HL-60 (cell line): ENCODE results near the gene PIGN.

Experiments used
- DNase-seq, 2 experiments: peaks; one replicate each; pipeline ENCODE4 v3.0.0-alpha.2; 2010 to 2020; ENCODE audit warnings: low read depth in 1 of 2, low spot score in 1 of 2
- H3K27ac ChIP-seq: fragments of 250-450 bp; sonication (Bioruptor Pico); replicated peaks from 2 replicates; pipeline ENCODE4 v1.5.1; 2020; ENCODE audit warnings: mild to moderate bottlenecking, moderate library complexity
- H3K27me3 ChIP-seq: fragments of 250-450 bp; sonication (Bioruptor Pico); 2 replicates; pipeline ENCODE4 v1.5.1; 2021; ENCODE audit warnings: mild to moderate bottlenecking, moderate library complexity; ENCODE audit not compliant: insufficient read depth, poor library complexity, severe bottlenecking
- H3K4me3 ChIP-seq: replicated peaks from 2 replicates; pipeline ENCODE4 v1.5.1; 2011; ENCODE audit warnings: mild to moderate bottlenecking, control low read depth, low read length; ENCODE audit not compliant: insufficient read depth
- CTCF ChIP-seq: IDR thresholded peaks from one replicate; pipeline ENCODE4 v1.5.1; 2011; ENCODE audit warnings: low read length, control low read depth, inconsistent platforms; ENCODE audit not compliant: insufficient read depth
- GABPA ChIP-seq: IDR thresholded peaks from 2 replicates; pipeline ENCODE4 v1.6.1; 2012; ENCODE audit warnings: low read depth
- POLR2AphosphoS5 ChIP-seq: IDR thresholded peaks from 2 replicates; pipeline ENCODE4 v1.6.1; 2012; ENCODE audit warnings: low read depth
- REST ChIP-seq: IDR thresholded peaks from 2 replicates; pipeline ENCODE4 v1.6.1; 2012; ENCODE audit warnings: low read depth; ENCODE audit not compliant: insufficient replicate concordance
- SPI1 ChIP-seq: IDR thresholded peaks from 2 replicates; pipeline ENCODE4 v1.6.1; 2012; ENCODE audit warnings: low read depth, mild to moderate bottlenecking, borderline replicate concordance

PIGN gene

GRCh38 chr18:61998335-61998734 is 188.5 kb downstream of the PIGN start:
- Histone ChIP-seq H3K4me3 (no peak overlapping the region), H3K27me3 (no peaks in the 10 kb centered on the region), H3K27ac (no peak overlapping the region)
- no peak for TF ChIP-seq CTCF
- TF ChIP-seq GABPA, result no peak
- no peak for TF ChIP-seq SPI1
- no peak for DNase-seq

GRCh38 chr18:61995618-61996017 is 191.2 kb downstream of the PIGN start:
- Histone ChIP-seq H3K27ac (no peak overlapping the region), H3K27me3 (no peaks in the 10 kb centered on the region), H3K4me3 (no peak overlapping the region)
- no peak for DNase-seq
- TF ChIP-seq CTCF (no peak), GABPA (no peak), POLR2AphosphoS5 (no peak), SPI1 (no peak), REST (no peak)

- DNase-seq, result peak in 1 of 2 experiments; percentile 0
- Histone ChIP-seq H3K27me3 (no peaks in the 10 kb centered on the region), H3K27ac (no peak overlapping the region), H3K4me3 (no peak overlapping the region)
- TF ChIP-seq SPI1 (no peak), CTCF (no peak), REST (no peak), GABPA (no peak)
Measured at GRCh38 chr18:61993831-61994230, 193.0 kb downstream of the PIGN start.

GRCh38 chr18:61992923-61993322 is 193.9 kb downstream of the PIGN start:
- no peaks in the 10 kb centered on the region for H3K27me3 ChIP-seq
- H3K4me3 ChIP-seq, result no peak overlapping the region
- no peak overlapping the region for H3K27ac ChIP-seq
- TF ChIP-seq POLR2AphosphoS5, result no peak
- peak; percentile 24; the same call in 1 of the 2 replicates for TF ChIP-seq GABPA
- TF ChIP-seq SPI1, result peak; percentile 54; the same call in 1 of the 2 replicates
- DNase-seq, result peak in 1 of 2 experiments; percentile 29
